Tibial nerve (tissue), 4 donors: ENCODE measurements around the gene EFNB2.

Experiments
- EP300 ChIP-seq, 2 donors: sonication (generic); formaldehyde crosslinking; IDR thresholded peaks; one replicate each; pipeline ENCODE4 v1.6.1; 2017; ENCODE audit warnings: antibody characterized with exemption in 2 of 2, mild to moderate bottlenecking in 1 of 2
- POLR2A ChIP-seq, 2 donors: fragments of 450-650 bp; IDR thresholded peaks; one replicate each; pipeline ENCODE4 v1.6.1; 2017; ENCODE audit warnings: antibody characterized with exemption in 2 of 2, mild to moderate bottlenecking in 2 of 2, moderate library complexity in 2 of 2
- TF ChIP-seq, protein P1 (sequence below), 5 experiments: fragments of 200-600 bp in 3 of 5; fragments of 450-650 bp in 2 of 5; sonication (generic) in 3 of 5; IDR thresholded peaks; one replicate each; pipeline ENCODE4 v1.5.1; 2016 to 2019; ENCODE audit warnings: antibody characterized with exemption in 5 of 5, mild to moderate bottlenecking in 3 of 5, moderate library complexity in 2 of 5

DNA sequence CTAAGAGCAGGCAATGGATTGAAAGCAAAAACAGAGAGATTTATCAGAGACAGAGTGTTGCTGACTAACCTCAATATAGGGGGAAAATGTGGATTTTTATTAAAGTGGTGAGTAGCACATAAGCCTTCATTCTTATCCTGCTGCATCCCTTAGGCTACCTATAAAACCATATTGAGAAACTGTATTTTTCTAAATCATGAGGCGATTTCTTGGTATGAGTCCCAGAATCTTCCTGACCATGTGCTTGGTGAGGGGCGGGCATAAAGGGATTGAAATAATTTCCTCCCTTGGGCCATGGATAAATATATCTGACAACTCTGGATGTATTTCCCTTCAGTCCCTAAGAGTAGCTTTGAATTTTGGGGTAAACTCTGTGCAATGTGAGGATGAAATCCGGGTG, 72.8 kb downstream of the EFNB2 start:
- TF ChIP-seq POLR2A (IDR thresholded peaks at IDR 0.05) (no peak), EP300 (IDR thresholded peaks at IDR 0.05) (no peak)
- TF ChIP-seq, protein P1, sequence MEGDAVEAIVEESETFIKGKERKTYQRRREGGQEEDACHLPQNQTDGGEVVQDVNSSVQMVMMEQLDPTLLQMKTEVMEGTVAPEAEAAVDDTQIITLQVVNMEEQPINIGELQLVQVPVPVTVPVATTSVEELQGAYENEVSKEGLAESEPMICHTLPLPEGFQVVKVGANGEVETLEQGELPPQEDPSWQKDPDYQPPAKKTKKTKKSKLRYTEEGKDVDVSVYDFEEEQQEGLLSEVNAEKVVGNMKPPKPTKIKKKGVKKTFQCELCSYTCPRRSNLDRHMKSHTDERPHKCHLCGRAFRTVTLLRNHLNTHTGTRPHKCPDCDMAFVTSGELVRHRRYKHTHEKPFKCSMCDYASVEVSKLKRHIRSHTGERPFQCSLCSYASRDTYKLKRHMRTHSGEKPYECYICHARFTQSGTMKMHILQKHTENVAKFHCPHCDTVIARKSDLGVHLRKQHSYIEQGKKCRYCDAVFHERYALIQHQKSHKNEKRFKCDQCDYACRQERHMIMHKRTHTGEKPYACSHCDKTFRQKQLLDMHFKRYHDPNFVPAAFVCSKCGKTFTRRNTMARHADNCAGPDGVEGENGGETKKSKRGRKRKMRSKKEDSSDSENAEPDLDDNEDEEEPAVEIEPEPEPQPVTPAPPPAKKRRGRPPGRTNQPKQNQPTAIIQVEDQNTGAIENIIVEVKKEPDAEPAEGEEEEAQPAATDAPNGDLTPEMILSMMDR (IDR thresholded peaks at IDR 0.05): no peak
